ENCODE results near the gene RTKN. TPM values are rescaled to one million over a fixed set of nuclear protein-coding genes. Genes with fewer than 3 reads are reported as not detected.

The RTKN gene
- total and polyA plus RNA-seq, 2 of the 13 experiments (the other 11 are each of a cell fraction or from before 2014, with no cell fraction given) = 159 to 166 TPM

GRCh38 chr2:74421221-74421870, 20.4 kb downstream of the RTKN start, which contains the start of the genes C2orf81 and WDR54 (continued):
- TF ChIP-seq SNAPC4 (CRISPR knock-in tag; IDR thresholded peaks at IDR 0.05) = peak; percentile 52; the same call in 1 of the 2 replicates
- TF ChIP-seq KLF15 (CRISPR knock-in tag; IDR thresholded peaks at IDR 0.05; ENCODE audit: borderline replicate concordance) = peak; percentile 44; the same call in 1 of the 2 replicates
- peak; percentile 75; the same call in 1 of the 2 replicates for TF ChIP-seq ZNF800 (CRISPR knock-in tag; IDR thresholded peaks at IDR 0.05)
- no peak for TF ChIP-seq GLI4 (CRISPR knock-in tag; IDR thresholded peaks at IDR 0.05; ENCODE audit: borderline replicate concordance)
- peak; percentile 81; the same call in 1 of the 2 replicates for TF ChIP-seq FOXC1 (CRISPR knock-in tag; IDR thresholded peaks at IDR 0.05; ENCODE audit: borderline replicate concordance)
- TF ChIP-seq MNT (IDR thresholded peaks at IDR 0.05) = peak; percentile 21; the same call in 1 of the 2 replicates
- 0 out of 4 replicates have a peak, but pooled peaks of 1 of the 2 experiments have one; percentile 7 for TF ChIP-seq ATF4 (CRISPR knock-in tag; IDR thresholded peaks at IDR 0.05)
- 0 out of 2 replicates have a peak, but pooled peaks have one; percentile 84 for TF ChIP-seq SMAD1 (CRISPR knock-in tag; IDR thresholded peaks at IDR 0.05; ENCODE audit: borderline replicate concordance, low read depth)
- 0 out of 2 replicates have a peak, but pooled peaks have one; percentile 16 for TF ChIP-seq YEATS2 (CRISPR knock-in tag; IDR thresholded peaks at IDR 0.05; ENCODE audit: borderline replicate concordance)
- TF ChIP-seq NFYC (CRISPR knock-in tag; IDR thresholded peaks at IDR 0.05) = no peak
- TF ChIP-seq ZNF747 (CRISPR knock-in tag; IDR thresholded peaks at IDR 0.05; ENCODE audit: borderline replicate concordance) = 0 out of 2 replicates have a peak, but pooled peaks have one; percentile 33
- peak; percentile 98 for TF ChIP-seq ZNF574 (CRISPR knock-in tag; IDR thresholded peaks at IDR 0.05)
- TF ChIP-seq GATAD1 (CRISPR knock-in tag; IDR thresholded peaks at IDR 0.05) = 0 out of 2 replicates have a peak, but pooled peaks have one; percentile 26
